Astrocyte of the spinal cord (primary cell): Measurements from ENCODE around the gene CDH10.

ENCODE experiments used
- DNase-seq: peaks from one replicate; pipeline ENCODE4 v3.0.0; 2011; ENCODE audit warnings: low read depth, low spot score
- H3K4me3 ChIP-seq: 2 replicates; pipeline ENCODE4 v1.5.1; 2011; ENCODE audit warnings: low read depth, mild to moderate bottlenecking, low read length, moderate library complexity
- CTCF ChIP-seq: IDR thresholded peaks from 2 replicates; pipeline ENCODE4 v1.5.1; 2012; ENCODE audit warnings: low read depth, mild to moderate bottlenecking, low read length, inconsistent platforms
- in situ Hi-C: cut with HindIII; loops from 2 replicates; pipeline ENCODE4 v1.10.0; 2017; ENCODE audit warnings: low sequenced_read_pairs

The CDH10 gene

GRCh38 chr5:24538346-24538745 is 106.4 kb downstream of the CDH10 start:
- H3K4me3 ChIP-seq = no peak overlapping the region
- in situ Hi-C loops = no loop called here
- TF ChIP-seq CTCF = no peak
- DNase-seq = no peak

GRCh38 chr5:24535646-24536045 is 109.1 kb downstream of the CDH10 start:
- no peak overlapping the region for H3K4me3 ChIP-seq
- no peak for DNase-seq
- in situ Hi-C loops = no loop called here
- no peak for TF ChIP-seq CTCF

GRCh38 chr5:24530906-24531305 is 113.9 kb downstream of the CDH10 start:
- no peak for DNase-seq
- in situ Hi-C loops = no loop called here
- H3K4me3 ChIP-seq = no peak overlapping the region
- TF ChIP-seq CTCF = no peak

GRCh38 chr5:24525414-24525813 is 119.4 kb downstream of the CDH10 start:
- no peak overlapping the region for H3K4me3 ChIP-seq
- in situ Hi-C loops = no loop called here
- no peak for TF ChIP-seq CTCF
- DNase-seq = no peak

- in situ Hi-C loops = no loop called here
- DNase-seq = no peak
- TF ChIP-seq CTCF = no peak
- no peak overlapping the region for H3K4me3 ChIP-seq
Observed at GRCh38 chr5:24512423-24512822, 132.4 kb downstream of the CDH10 start.

GRCh38 chr5:24510523-24510988 is 134.2 kb downstream of the CDH10 start:
- no peak for DNase-seq
- H3K4me3 ChIP-seq = no peak overlapping the region
- in situ Hi-C loops = no loop called here
- TF ChIP-seq CTCF = no peak

- DNase-seq = no peak
- H3K4me3 ChIP-seq = no peak overlapping the region
- in situ Hi-C loops = no loop called here
- no peak for TF ChIP-seq CTCF
Observed at GRCh38 chr5:24509943-24510342, 134.8 kb downstream of the CDH10 start.
